ENCODE results near the gene ANKRD36C.
"Not testable (repeated sequence)": the region's sequence is repeated elsewhere in the genome, so short reads cannot be mapped to it uniquely, and the experiment has no call there.

- not testable (repeated sequence) for TF ChIP-seq EZH2phosphoT487 (IDR thresholded peaks at IDR 0.05; ENCODE audit: insufficient read depth, low read depth); EZH2 (IDR thresholded peaks at IDR 0.05; ENCODE audit: insufficient read depth, poor library complexity, severe bottlenecking)
Measured at GRCh38 chr2:95930740-95931139, 60.9 kb downstream of the ANKRD36C start.
